Stimulated activated CD4-positive, alpha-beta T cell treated with anti-CD3 and anti-CD28 coated beads, Interleukin-1b, Interleukin-23, amount 100 ng/mL, for 4 hours (primary cell): ENCODE results near the gene ALKBH7.
"Not testable (repeated sequence)": the region's sequence is repeated elsewhere in the genome, so short reads cannot be mapped to it uniquely, and the experiment has no call there.

Experiments
- DNase-seq, 2 donors: peaks; one replicate each; pipeline ENCODE4 v3.0.0-alpha.2; 2020; ENCODE audit warnings: low read depth in 2 of 2

ALKBH7 gene

GRCh38 chr19:6400062-6400944 lies 27.7 kb downstream of the ALKBH7 start:
- not testable (repeated sequence) for DNase-seq

DNA sequence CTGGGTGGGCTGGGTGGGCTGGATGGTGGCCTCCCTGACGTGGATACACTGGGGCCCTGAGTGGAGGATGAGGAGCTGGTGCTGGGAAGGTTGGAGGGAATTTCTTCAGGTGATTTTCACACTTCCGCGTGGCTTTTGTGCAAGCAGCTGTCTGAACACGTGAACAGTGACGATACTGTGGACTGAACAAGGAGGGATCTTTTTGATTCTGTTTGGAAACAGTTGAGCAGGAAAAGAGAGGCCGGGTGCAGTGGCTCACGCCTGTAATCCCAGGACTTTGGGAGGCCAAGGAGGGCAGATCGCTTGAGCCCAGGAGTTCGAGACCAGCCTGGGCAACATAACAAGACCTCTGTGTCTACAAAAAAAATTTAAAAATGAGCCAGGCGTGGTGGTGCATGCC lies 29.5 kb downstream of the ALKBH7 start:
- DNase-seq, result no peak

DNA sequence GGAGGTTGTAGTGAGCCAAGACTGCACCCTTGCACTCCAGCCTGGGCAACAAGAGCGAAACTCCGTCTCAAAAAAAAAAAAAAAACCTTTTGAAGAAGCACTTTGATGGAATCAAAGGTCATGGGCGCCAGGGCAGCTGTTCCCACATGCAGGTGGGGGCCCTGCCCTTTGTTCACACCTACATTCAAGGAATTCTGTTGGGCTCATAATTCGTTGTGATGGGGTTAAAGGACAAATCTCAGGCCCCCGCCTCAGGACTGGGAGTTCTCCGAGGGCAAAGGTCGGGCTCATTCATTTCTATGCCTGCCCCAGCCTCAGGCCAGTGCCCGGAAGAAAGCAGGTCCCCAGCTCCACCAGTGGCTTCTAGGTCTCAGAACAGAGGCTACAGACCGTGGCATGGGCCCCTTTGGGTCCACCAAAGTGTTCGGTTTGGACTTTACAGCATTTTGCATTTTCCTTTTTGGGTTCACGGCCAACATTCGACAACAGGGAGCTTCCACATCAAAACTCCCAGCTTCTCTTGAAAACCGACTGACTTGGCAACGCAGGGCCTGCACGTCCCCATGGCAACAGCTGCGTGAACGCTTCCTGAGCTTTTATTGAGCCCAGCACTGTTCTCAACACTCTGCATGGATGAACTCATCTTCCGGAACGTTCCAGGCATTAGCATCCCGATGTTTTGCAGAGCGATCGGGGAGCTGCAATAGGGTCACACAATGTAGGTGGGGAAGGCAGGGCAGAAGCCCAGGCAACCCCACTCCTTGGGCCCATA lies 30.4 kb downstream of the ALKBH7 start:
- no peak for DNase-seq

DNA sequence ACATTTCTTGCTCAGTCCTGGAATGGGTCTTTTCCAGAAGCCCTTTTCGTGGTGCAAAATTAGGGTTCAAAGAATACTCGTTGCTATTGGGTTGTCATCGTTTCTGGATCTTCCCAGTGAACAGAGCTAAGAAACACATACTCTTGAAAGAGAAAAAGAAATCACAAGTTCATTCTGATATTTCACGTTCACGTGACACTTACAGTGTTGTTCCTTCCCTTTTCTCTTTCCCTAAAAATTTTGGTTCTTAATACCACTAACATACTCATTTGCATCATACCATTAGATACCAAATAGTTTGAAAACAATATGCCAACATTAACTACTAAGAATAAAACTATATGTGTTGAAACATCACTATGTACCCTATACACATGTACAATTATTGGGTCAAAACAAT lies 33.8 kb downstream of the ALKBH7 start:
- DNase-seq, result no peak

DNA sequence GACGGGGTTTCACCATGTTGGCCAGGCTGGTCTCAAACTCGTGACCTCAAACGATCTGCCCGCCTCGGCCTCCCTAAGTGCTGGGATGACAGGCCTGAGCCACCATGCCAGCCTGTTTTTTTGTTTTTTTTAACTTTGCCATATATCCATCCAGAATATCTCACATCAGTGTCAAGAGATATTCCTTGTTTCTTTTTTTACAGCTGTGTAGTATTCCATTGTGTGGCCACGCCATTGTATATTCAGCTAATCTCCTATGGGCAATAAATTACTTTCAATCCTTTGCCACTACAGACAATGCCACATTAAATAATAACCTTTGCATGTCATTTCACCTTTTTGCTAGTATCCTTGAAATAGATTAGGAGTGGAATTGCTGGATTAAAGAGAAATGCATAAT lies 36.8 kb downstream of the ALKBH7 start:
- DNase-seq, result no peak

DNA sequence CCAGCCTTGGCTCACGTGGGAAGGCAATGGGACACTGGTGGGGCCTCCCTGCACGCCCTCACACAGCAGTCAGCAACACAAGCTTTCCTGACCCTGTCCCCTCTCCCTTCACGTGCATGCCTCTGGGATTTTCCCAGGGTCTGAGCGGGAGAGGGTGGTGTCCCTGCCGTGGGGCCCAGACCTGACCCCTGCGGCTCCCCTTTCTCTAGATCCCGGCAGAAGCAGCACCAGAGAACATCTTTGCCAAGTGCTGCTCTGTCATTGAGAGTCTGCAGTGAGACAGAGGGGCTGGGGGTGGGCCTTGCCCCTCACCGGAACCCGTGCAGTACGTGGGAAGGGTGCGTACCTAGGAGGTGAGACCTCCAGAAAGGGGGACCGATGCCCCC lies 39.5 kb downstream of the ALKBH7 start:
- DNase-seq, result no peak

- DNase-seq, result peak; percentile 32 to 39
Observed at GRCh38 chr19:6412447-6413091, 40.0 kb downstream of the ALKBH7 start.

GRCh38 chr19:6413291-6413690 lies 40.7 kb downstream of the ALKBH7 start:
- no peak for DNase-seq

DNA sequence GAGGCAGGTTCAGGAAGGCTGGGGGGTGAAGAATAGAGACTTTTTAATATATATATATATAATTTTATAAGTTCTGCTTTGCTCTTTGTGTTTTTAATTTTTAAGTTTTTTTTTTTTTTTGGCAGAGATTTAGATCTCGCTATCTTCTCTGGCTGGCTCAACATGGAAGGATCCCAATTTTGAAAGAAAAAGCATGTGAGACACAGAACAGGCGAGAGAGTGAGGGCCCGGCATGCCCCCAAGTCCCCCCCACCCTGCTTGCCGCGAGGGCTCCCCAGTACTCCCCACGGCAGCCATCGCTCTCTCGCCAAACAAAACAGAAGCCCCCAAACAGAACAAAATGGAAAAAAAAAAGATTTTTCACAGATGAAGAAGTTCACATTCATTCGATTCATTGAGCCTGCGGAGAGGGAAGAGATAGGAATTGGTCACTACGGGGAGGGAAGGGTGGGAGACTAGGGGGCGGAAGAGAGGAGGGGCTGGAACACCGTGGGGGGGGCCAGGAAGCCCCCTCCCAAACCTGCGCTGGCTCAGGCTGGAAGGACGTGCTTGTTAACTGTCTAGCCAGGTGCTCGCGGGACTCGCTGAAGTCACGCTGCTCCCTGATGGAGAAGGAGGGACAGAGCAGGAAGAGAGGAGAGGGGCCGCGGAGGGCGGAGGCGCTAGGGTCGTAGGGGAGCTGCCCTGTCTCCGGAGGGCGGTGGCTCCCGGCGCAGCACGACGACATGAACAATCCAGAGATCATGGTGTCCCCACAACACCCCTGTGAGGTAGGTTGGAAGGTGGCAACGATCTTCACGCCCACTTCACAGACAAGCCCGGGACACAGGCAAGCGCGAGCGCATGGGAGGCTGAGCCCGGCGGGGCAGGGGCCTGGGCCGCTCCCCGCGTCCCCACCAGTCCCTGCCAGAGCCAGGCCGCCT lies 41.4 kb downstream of the ALKBH7 start:
- DNase-seq, result no peak

DNA sequence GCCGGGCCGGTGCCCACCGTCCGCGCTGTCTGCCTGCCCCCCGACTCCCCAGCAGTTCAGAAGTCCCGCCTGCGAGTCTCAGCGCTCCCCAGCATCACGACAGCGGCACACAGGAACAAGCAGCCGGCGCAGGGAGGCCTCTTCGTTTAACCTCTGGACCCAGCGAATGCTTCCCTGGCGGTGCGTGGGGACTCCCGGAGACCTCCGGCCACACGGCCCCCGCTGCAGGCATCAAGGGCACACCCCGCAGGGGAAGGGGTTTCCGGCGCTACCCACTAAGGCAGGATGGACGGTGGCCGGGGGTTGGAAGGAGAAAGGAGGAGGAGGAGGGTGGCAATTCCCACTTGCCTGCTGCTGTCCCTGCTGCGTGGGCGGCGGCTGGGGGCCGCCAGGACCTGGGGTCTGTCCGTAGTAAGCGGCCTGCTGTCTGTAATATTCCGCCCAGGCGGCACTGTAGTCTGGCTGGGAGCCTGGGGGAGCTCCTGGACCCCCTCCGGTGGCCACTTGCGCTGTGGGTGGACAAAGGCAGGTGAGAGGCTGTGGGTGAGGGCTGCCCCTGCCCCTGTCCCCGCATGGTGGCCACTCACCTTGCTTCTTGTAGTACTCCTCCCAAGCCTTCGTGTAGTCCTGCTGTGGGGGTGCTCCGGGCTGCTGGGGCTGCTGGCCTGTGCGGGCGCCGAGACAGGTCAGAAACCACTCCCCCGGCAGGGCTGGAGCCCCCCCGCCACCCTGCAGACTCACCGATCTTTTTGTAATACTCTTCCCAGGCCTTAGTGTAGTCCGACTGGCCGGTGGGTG lies 42.4 kb downstream of the ALKBH7 start:
- DNase-seq, result no peak

- no peak for DNase-seq
Observed at GRCh38 chr19:6415591-6416190, 43.1 kb downstream of the ALKBH7 start.

- no peak for DNase-seq
Observed at GRCh38 chr19:6416658-6417405, 44.2 kb downstream of the ALKBH7 start.

- no peak for DNase-seq
Observed at GRCh38 chr19:6417713-6418561, 45.3 kb downstream of the ALKBH7 start.

DNA sequence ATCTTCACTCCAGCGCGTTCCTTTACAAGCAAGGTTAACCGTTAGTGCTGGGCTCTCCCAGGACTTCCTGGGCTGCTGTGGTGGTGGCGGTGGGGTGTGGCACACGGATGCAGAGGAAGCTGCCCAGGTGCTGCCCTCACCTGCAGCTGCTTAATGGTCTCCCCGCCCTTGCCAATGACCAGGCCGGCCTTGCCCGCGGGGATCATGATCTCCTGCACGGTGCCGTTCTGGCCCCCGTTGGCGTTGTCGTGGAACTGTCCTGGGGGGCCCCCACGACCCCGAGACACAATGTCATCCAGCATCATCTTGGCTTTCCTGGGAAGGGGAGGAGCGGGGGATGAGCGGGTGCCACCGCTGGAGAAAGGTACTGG lies 46.0 kb downstream of the ALKBH7 start:
- no peak for DNase-seq

DNA sequence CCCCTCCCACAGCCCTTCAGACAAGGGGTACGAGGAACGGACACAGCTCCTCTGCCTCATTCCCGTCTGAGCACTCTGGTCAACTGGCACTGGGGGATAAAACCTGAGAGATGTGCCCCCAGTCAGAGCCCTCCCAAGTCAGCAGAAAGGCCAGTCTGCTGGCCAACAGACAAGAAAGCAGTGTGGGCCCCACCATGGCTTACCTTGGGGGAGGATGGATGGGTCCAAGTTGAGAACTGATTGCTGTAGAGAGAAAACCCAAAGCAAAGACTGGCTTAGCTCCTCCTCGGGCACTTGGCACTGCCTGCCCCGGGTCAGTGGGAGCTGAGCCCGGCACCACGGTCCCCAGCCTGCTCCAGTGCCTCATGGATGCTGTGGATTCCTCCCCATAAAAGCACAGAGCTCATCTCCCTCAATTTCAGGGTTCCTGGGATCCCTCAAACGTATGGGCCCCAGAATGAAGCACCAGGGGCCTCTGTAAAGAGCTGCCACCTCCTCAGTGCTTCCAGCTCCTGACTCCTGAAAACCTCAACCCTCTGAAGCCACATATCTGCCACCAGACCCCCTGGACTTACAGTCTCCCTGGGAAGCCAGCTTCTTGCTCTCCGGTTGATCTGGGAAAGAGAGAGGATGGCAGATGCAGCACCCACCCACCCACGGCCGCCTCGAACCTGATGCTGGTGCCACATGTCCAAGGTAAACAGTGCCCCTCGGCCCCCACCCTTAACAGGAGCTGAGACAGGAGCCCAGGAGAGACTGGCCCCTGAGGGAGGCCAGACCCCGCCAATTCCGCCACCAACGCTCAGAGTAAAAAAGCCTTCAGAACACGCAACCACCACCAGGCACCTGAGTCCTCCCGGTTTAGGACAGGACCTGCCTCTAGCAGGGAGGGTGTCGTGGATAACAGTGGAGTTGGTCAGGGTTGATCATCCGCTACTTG lies 48.8 kb downstream of the ALKBH7 start:
- DNase-seq, result no peak

DNA sequence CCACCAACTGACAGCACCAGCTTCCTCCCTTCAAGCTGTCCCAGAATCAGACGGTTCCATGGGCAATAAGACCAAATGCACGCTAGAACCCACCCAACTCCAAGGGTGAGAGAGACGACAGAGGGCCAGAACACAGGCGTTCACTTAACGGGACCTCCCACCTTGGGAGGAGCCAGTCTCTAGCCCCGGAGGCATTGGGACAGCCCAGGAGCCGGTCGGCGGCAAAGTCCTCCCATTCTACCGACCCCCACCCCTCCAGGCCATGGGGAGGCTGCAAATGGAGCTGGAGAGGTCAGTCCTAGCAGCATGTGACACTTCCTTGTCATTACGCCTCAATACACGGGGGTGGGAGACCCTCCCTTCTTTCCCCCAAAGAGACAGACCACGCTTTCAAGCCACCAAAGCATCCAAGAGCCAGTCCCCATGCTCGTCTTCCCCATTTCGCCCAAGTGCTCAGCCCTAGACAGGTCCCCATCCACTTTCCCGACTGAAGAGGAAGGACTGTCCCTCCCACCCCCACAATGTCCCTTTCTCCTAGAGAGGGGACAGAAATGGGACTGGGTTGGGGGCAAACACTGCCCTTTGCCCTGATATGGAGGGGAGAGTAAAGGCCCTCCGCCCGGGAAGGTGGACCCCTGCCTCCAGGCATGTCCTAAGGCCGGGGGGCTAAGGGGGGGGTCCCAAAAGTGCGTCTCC lies 51.1 kb downstream of the ALKBH7 start:
- no peak for DNase-seq
